ENCODE measurements around the gene CUX1. TPM values are rescaled to one million over a fixed set of nuclear protein-coding genes. Genes with fewer than 3 reads are reported as not detected.

CUX1 gene
- total and polyA plus RNA-seq, 12 donors, result 34.5 to 176 (median 145) TPM

- no peak for TF ChIP-seq CTCF (IDR thresholded peaks at IDR 0.05)
Measured at GRCh38 chr7:102082693-102083368, 265.4 kb downstream of the CUX1 start.

GRCh38 chr7:102085218-102085772 lies 267.9 kb downstream of the CUX1 start:
- H3K9me3 ChIP-seq, result peaks cover 0 to 49% (median 0%) of the 10 kb centered on the region in 11 donors
- no peak overlapping the region for H3K27ac ChIP-seq
- no peak overlapping the region for H3K4me3 ChIP-seq
- peaks cover 0 to 13% (median 0%) of the 10 kb centered on the region in 9 donors for H3K36me3 ChIP-seq
- no peak for TF ChIP-seq CTCF (IDR thresholded peaks at IDR 0.05)
- no peaks in the 10 kb centered on the region for H3K27me3 ChIP-seq
- DNase-seq, result no peak
- H3K4me1 ChIP-seq, result peaks cover 0 to 10% (median 4%) of the 10 kb centered on the region in 9 donors
- ATAC-seq, result no peak
- 81 to 83% methylated on average over 5 of the region's 5 CpGs for WGBS, 2 donors
- intact Hi-C loops (cut with DNase I), result no loop called here

More at GRCh38 chr7:102082693-102083368, 265.4 kb downstream of the CUX1 start:
- no peak overlapping the region for H3K4me3 ChIP-seq
- H3K27ac ChIP-seq, result no peak overlapping the region
- intact Hi-C loops (cut with DNase I), result no loop called here
- ATAC-seq (no peak), DNase-seq (no peak)
- WGBS, 2 donors, result 77 to 90% methylated on average over 5 of the region's 5 CpGs
- H3K9me3 ChIP-seq, result peaks cover 0 to 31% (median 0%) of the 10 kb centered on the region in 11 donors
- peaks cover 0 to 29% (median 9%) of the 10 kb centered on the region in 9 donors for H3K4me1 ChIP-seq
- H3K27me3 ChIP-seq, result no peaks in the 10 kb centered on the region
- peaks cover 0 to 13% (median 0%) of the 10 kb centered on the region in 9 donors for H3K36me3 ChIP-seq

GRCh38 chr7:102089175-102090098 lies 272.0 kb downstream of the CUX1 start:
- H3K4me3 ChIP-seq, result no peak overlapping the region
- no peak for DNase-seq
- 84 to 91% methylated on average over 4 of the region's 4 CpGs for WGBS, 2 donors
- peaks cover 0 to 4% (median 0%) of the 10 kb centered on the region in 9 donors for H3K36me3 ChIP-seq
- no peak for TF ChIP-seq CTCF (IDR thresholded peaks at IDR 0.05)
- peaks cover 0 to 32% (median 0%) of the 10 kb centered on the region in 11 donors for H3K9me3 ChIP-seq
- intact Hi-C loops (cut with DNase I), result no loop called here
- H3K4me1 ChIP-seq, result peaks cover 0 to 15% (median 7%) of the 10 kb centered on the region in 9 donors
- H3K27me3 ChIP-seq, result no peaks in the 10 kb centered on the region
- H3K27ac ChIP-seq, result no peak overlapping the region
- no peak for ATAC-seq

All from heart right ventricle (tissue), 16 donors.